ENCODE measurements around the gene PXK. TPM values are rescaled to one million over a fixed set of nuclear protein-coding genes. Genes with fewer than 3 reads are reported as not detected.

The PXK gene
- total and polyA plus RNA-seq, 4 donors = 6.0 to 15.9 (median 12.6) TPM

DNA sequence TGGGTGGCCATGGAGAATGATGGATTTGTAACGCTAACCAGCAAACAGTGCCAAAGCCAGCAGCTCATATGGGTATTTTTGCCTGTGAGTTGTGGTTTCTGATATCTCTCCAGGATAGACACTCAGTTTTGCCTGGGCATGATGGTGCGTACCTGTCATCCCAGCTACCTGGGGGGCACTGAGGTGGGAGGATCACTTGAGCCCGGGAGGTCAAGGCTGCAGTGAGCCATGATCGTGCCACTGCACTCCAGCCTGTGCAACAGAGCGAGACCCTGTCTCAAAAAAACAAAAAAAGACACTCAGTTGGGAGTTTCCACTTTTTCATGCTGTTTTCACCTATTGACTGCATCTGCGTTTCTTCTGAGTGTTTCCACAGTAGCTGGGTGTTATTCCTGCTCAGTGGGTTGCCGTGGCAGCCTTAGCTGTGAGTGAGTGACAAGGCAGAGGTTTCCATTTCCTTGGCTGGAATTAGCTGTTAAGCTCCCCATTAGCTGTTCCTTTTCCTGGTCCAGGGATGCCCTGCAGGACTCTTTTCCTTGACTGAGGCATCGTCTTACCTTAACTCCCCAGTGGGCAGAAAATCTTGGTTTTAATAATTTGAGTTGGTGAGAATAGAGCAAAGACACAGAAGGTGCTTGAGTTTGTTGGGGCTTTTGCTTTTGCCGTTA, 40.9 kb upstream of the PXK start:
- H3K27ac ChIP-seq (ENCODE audit: low read depth in 1 of 2, low read length in 2 of 2) = no peak overlapping the region
- no peaks in the 10 kb centered on the region for H3K27me3 ChIP-seq (ENCODE audit: control insufficient read depth in 4 of 4, insufficient read depth in 4 of 4, low read length in 3 of 4)
- no peak for DNase-seq (ENCODE audit: low spot score)
- no peak overlapping the region for H3K4me3 ChIP-seq (ENCODE audit: low read depth in 1 of 3, low read length in 3 of 3)
- 86% methylated on average over 9 of the region's 9 CpGs for whole genome bisulfite sequencing
- no peak for TF ChIP-seq RXRA (IDR thresholded peaks at IDR 0.05)
- TF ChIP-seq, protein P1, sequence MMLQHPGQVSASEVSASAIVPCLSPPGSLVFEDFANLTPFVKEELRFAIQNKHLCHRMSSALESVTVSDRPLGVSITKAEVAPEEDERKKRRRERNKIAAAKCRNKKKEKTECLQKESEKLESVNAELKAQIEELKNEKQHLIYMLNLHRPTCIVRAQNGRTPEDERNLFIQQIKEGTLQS (IDR thresholded peaks at IDR 0.05) = no peak
- TF ChIP-seq RAD21 (IDR thresholded peaks at IDR 0.05) = no peak
- TF ChIP-seq JUND (IDR thresholded peaks at IDR 0.05) = no peak
- TF ChIP-seq, protein P2, sequence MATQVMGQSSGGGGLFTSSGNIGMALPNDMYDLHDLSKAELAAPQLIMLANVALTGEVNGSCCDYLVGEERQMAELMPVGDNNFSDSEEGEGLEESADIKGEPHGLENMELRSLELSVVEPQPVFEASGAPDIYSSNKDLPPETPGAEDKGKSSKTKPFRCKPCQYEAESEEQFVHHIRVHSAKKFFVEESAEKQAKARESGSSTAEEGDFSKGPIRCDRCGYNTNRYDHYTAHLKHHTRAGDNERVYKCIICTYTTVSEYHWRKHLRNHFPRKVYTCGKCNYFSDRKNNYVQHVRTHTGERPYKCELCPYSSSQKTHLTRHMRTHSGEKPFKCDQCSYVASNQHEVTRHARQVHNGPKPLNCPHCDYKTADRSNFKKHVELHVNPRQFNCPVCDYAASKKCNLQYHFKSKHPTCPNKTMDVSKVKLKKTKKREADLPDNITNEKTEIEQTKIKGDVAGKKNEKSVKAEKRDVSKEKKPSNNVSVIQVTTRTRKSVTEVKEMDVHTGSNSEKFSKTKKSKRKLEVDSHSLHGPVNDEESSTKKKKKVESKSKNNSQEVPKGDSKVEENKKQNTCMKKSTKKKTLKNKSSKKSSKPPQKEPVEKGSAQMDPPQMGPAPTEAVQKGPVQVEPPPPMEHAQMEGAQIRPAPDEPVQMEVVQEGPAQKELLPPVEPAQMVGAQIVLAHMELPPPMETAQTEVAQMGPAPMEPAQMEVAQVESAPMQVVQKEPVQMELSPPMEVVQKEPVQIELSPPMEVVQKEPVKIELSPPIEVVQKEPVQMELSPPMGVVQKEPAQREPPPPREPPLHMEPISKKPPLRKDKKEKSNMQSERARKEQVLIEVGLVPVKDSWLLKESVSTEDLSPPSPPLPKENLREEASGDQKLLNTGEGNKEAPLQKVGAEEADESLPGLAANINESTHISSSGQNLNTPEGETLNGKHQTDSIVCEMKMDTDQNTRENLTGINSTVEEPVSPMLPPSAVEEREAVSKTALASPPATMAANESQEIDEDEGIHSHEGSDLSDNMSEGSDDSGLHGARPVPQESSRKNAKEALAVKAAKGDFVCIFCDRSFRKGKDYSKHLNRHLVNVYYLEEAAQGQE (IDR thresholded peaks at IDR 0.05) = no peak
- no peak for TF ChIP-seq FOXA2 (IDR thresholded peaks at IDR 0.05)
- TF ChIP-seq, protein P3, sequence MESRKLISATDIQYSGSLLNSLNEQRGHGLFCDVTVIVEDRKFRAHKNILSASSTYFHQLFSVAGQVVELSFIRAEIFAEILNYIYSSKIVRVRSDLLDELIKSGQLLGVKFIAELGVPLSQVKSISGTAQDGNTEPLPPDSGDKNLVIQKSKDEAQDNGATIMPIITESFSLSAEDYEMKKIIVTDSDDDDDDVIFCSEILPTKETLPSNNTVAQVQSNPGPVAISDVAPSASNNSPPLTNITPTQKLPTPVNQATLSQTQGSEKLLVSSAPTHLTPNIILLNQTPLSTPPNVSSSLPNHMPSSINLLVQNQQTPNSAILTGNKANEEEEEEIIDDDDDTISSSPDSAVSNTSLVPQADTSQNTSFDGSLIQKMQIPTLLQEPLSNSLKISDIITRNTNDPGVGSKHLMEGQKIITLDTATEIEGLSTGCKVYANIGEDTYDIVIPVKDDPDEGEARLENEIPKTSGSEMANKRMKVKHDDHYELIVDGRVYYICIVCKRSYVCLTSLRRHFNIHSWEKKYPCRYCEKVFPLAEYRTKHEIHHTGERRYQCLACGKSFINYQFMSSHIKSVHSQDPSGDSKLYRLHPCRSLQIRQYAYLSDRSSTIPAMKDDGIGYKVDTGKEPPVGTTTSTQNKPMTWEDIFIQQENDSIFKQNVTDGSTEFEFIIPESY (IDR thresholded peaks at IDR 0.05) = no peak
- TF ChIP-seq, protein P4, sequence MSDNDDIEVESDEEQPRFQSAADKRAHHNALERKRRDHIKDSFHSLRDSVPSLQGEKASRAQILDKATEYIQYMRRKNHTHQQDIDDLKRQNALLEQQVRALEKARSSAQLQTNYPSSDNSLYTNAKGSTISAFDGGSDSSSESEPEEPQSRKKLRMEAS (IDR thresholded peaks at IDR 0.05) = no peak
- TF ChIP-seq, protein P5, sequence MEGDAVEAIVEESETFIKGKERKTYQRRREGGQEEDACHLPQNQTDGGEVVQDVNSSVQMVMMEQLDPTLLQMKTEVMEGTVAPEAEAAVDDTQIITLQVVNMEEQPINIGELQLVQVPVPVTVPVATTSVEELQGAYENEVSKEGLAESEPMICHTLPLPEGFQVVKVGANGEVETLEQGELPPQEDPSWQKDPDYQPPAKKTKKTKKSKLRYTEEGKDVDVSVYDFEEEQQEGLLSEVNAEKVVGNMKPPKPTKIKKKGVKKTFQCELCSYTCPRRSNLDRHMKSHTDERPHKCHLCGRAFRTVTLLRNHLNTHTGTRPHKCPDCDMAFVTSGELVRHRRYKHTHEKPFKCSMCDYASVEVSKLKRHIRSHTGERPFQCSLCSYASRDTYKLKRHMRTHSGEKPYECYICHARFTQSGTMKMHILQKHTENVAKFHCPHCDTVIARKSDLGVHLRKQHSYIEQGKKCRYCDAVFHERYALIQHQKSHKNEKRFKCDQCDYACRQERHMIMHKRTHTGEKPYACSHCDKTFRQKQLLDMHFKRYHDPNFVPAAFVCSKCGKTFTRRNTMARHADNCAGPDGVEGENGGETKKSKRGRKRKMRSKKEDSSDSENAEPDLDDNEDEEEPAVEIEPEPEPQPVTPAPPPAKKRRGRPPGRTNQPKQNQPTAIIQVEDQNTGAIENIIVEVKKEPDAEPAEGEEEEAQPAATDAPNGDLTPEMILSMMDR (IDR thresholded peaks at IDR 0.05; ENCODE audit: low read depth, low read length, missing input control) = no peak
- no peak for TF ChIP-seq HNF4A (conservative IDR thresholded peaks at IDR 0.05)
- TF ChIP-seq GABPA (IDR thresholded peaks at IDR 0.05 in 1 of 2, conservative IDR thresholded peaks at IDR 0.05 in 1 of 2) = no peak
- no peak for TF ChIP-seq EGR1 (IDR thresholded peaks at IDR 0.05; ENCODE audit: low read depth in 2 of 2)
- TF ChIP-seq TAF1 (conservative IDR thresholded peaks at IDR 0.05) = no peak
- no peak for TF ChIP-seq HNF4G (IDR thresholded peaks at IDR 0.05)
- TF ChIP-seq NR2F2 (IDR thresholded peaks at IDR 0.05) = no peak
- no peak for TF ChIP-seq SP1 (IDR thresholded peaks at IDR 0.05)
- no peaks in the 10 kb centered on the region for H3K9me3 ChIP-seq (ENCODE audit: control insufficient read depth in 4 of 4, low read length in 3 of 4)
- H3K4me1 ChIP-seq (ENCODE audit: control insufficient read depth in 4 of 4, insufficient read depth in 4 of 4, low read length in 3 of 4) = no peaks in the 10 kb centered on the region
- no peak overlapping the region for H3K9ac ChIP-seq (ENCODE audit: low read depth in 1 of 2, low read length in 2 of 2)
- peaks cover 5 to 17% (median 11%) of the 10 kb centered on the region in 4 donors for H3K36me3 ChIP-seq (ENCODE audit: control insufficient read depth in 4 of 4, insufficient read depth in 3 of 4, low read depth in 1 of 4, low read length in 3 of 4)
